Neural progenitor cell (in vitro differentiated cells): ENCODE data around the gene SCGB1D2. TPM values are rescaled to one million over a fixed set of nuclear protein-coding genes. Genes with fewer than 3 reads are reported as not detected.

Experiments used
- DNase-seq: peaks from one replicate; pipeline ENCODE4 v3.0.0-alpha.2; 2016; ENCODE audit warnings: low spot score
- H2AFZ ChIP-seq: fragments of 200-600 bp; sonication (generic); replicated peaks from 2 replicates; pipeline ENCODE4 v1.6.1; 2016; ENCODE audit warnings: antibody characterized with exemption
- H3F3A ChIP-seq: fragments of 200-600 bp; sonication (generic); 2 replicates; pipeline ENCODE4 v1.6.1; 2016; ENCODE audit warnings: antibody characterized with exemption, low read depth
- H3K27ac ChIP-seq: fragments of 200-600 bp; sonication (generic); 2 replicates; pipeline ENCODE4 v1.5.1; 2016; ENCODE audit warnings: mild to moderate bottlenecking
- H3K27me3 ChIP-seq: fragments of 200-600 bp; sonication (generic); 2 replicates; pipeline ENCODE4 v1.6.1; 2016; ENCODE audit warnings: mild to moderate bottlenecking, moderate library complexity
- H3K36me3 ChIP-seq: fragments of 200-600 bp; sonication (generic); 2 replicates; pipeline ENCODE4 v1.5.1; 2016
- H3K4me1 ChIP-seq: fragments of 200-600 bp; sonication (generic); 2 replicates; pipeline ENCODE4 v1.6.1; 2016; ENCODE audit warnings: mixed run types
- H3K4me2 ChIP-seq: fragments of 200-600 bp; sonication (generic); 2 replicates; pipeline ENCODE4 v1.6.1; 2016
- H3K4me3 ChIP-seq: fragments of 200-600 bp; sonication (generic); 2 replicates; pipeline ENCODE4 v1.5.1; 2016
- H3K79me2 ChIP-seq: fragments of 200-600 bp; sonication (generic); 2 replicates; pipeline ENCODE4 v1.6.1; 2016; ENCODE audit warnings: low read depth
- H3K9ac ChIP-seq: fragments of 200-600 bp; sonication (generic); 2 replicates; pipeline ENCODE4 v1.6.1; 2016
- H3K9me3 ChIP-seq: fragments of 200-600 bp; sonication (generic); 2 replicates; pipeline ENCODE4 v1.5.1; 2016; ENCODE audit warnings: low read depth
- H4K20me1 ChIP-seq: fragments of 200-600 bp; sonication (generic); 2 replicates; pipeline ENCODE4 v1.6.1; 2016; ENCODE audit warnings: low read depth
- H3K27ac Mint-ChIP-seq: 3 replicates; pipeline ENCODE4 v1.8.0; 2021; ENCODE audit warnings: mixed read lengths
- H3K27me3 Mint-ChIP-seq: 2 replicates; pipeline ENCODE4 v1.8.0; 2022; ENCODE audit warnings: low read depth, mild to moderate bottlenecking, inconsistent platforms, moderate library complexity, mixed read lengths; ENCODE audit not compliant: insufficient read depth
- H3K36me3 Mint-ChIP-seq: 3 replicates; pipeline ENCODE4 v1.8.0; 2021; ENCODE audit warnings: mixed read lengths
- H3K4me1 Mint-ChIP-seq: 3 replicates; pipeline ENCODE4 v1.8.0; 2021; ENCODE audit warnings: mixed read lengths
- H3K4me3 Mint-ChIP-seq: 3 replicates; pipeline ENCODE4 v1.8.0; 2021; ENCODE audit warnings: mild to moderate bottlenecking, moderate library complexity, mixed read lengths
- H3K9me3 Mint-ChIP-seq: 3 replicates; pipeline ENCODE4 v1.8.0; 2020; ENCODE audit warnings: mixed read lengths
- EZH2 ChIP-seq: fragments of 200-600 bp; sonication (generic); IDR thresholded peaks from 2 replicates; pipeline ENCODE4 v1.6.1; 2017; ENCODE audit warnings: antibody characterized with exemption, mild to moderate bottlenecking, moderate library complexity
- EZH2phosphoT487 ChIP-seq: fragments of 200-600 bp; sonication (generic); IDR thresholded peaks from 2 replicates; pipeline ENCODE4 v1.6.1; 2017; ENCODE audit warnings: antibody characterized with exemption
- total RNA-seq: library from RNA; depleted of rRNA; stranded (reverse); fragments of >200 nt; gene quantifications from 2 replicates; pipeline ENCODE4 v1.2.3, GENCODE V29; 2015; ENCODE audit warnings: low replicate concordance
- TF ChIP-seq, protein P1 (sequence below): fragments of 200-600 bp; sonication (generic); IDR thresholded peaks from 2 replicates; pipeline ENCODE4 v1.5.1; 2017; ENCODE audit warnings: antibody characterized with exemption, mild to moderate bottlenecking

The SCGB1D2 gene
- total RNA-seq, 1 donor from 2014 or later: not detected

DNA sequence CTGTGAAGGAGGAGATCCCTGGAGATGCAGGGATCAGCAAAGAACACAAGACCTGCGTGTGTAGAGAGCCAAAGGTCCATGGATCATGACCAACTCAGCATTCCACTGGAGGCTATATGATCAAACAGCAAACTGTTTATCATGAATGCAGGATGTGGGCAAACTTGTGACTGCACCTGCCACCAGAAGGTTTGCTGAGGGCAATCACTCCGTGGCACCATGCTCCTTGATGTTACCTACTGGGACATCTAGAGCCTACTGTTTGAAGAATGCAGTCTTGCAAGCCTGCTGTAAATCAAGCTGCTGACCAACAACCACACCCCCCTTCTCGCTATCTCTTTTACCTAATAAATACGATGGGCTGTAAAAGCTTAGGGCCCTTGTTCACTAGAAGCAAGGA, 9.7 kb downstream of the SCGB1D2 start:
- H3K27ac Mint-ChIP-seq: no peak overlapping the region
- H3K9me3 Mint-ChIP-seq: peaks cover 28% of the 10 kb centered on the region
- Histone ChIP-seq H3K4me1 (no peaks in the 10 kb centered on the region), H3K27ac (no peak overlapping the region), H3K9ac (no peak overlapping the region), H3K79me2 (no peaks in the 10 kb centered on the region), H3F3A (no peaks in the 10 kb centered on the region), H3K4me3 (no peak overlapping the region), H3K4me2 (no peak overlapping the region), H2AFZ (no peak overlapping the region), H4K20me1 (no peaks in the 10 kb centered on the region), H3K9me3 (no peaks in the 10 kb centered on the region), H3K36me3 (no peaks in the 10 kb centered on the region), H3K27me3 (no peaks in the 10 kb centered on the region)
- no peak overlapping the region for H3K4me3 Mint-ChIP-seq
- TF ChIP-seq EZH2: no peak
- TF ChIP-seq, protein P1, sequence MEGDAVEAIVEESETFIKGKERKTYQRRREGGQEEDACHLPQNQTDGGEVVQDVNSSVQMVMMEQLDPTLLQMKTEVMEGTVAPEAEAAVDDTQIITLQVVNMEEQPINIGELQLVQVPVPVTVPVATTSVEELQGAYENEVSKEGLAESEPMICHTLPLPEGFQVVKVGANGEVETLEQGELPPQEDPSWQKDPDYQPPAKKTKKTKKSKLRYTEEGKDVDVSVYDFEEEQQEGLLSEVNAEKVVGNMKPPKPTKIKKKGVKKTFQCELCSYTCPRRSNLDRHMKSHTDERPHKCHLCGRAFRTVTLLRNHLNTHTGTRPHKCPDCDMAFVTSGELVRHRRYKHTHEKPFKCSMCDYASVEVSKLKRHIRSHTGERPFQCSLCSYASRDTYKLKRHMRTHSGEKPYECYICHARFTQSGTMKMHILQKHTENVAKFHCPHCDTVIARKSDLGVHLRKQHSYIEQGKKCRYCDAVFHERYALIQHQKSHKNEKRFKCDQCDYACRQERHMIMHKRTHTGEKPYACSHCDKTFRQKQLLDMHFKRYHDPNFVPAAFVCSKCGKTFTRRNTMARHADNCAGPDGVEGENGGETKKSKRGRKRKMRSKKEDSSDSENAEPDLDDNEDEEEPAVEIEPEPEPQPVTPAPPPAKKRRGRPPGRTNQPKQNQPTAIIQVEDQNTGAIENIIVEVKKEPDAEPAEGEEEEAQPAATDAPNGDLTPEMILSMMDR: no peak
- no peak for TF ChIP-seq EZH2phosphoT487
- no peaks in the 10 kb centered on the region for H3K4me1 Mint-ChIP-seq
- no peak for DNase-seq
- no peaks in the 10 kb centered on the region for H3K36me3 Mint-ChIP-seq
- no peaks in the 10 kb centered on the region for H3K27me3 Mint-ChIP-seq

- no peak overlapping the region for H3K27ac ChIP-seq
- no peak overlapping the region for H3K27ac Mint-ChIP-seq
- no peak overlapping the region for H2AFZ ChIP-seq
- no peaks in the 10 kb centered on the region for H3F3A ChIP-seq
- no peaks in the 10 kb centered on the region for H3K4me1 Mint-ChIP-seq
- no peak overlapping the region for H3K4me3 Mint-ChIP-seq
- H3K4me1 ChIP-seq: no peaks in the 10 kb centered on the region
- no peaks in the 10 kb centered on the region for H4K20me1 ChIP-seq
- H3K27me3 ChIP-seq: no peaks in the 10 kb centered on the region
- TF ChIP-seq EZH2phosphoT487 (no peak), EZH2 (no peak)
- TF ChIP-seq, protein P1: no peak
- no peaks in the 10 kb centered on the region for H3K79me2 ChIP-seq
- H3K36me3 ChIP-seq: no peaks in the 10 kb centered on the region
- H3K4me2 ChIP-seq: no peak overlapping the region
- H3K27me3 Mint-ChIP-seq: no peaks in the 10 kb centered on the region
- no peaks in the 10 kb centered on the region for H3K9me3 ChIP-seq
- no peak for DNase-seq
- no peaks in the 10 kb centered on the region for H3K36me3 Mint-ChIP-seq
- no peak overlapping the region for H3K9ac ChIP-seq
- H3K9me3 Mint-ChIP-seq: peaks cover 28% of the 10 kb centered on the region
- no peak overlapping the region for H3K4me3 ChIP-seq
These were observed 12.0 kb downstream of the SCGB1D2 start for GRCh38 chr11:62253999-62254542.

GRCh38 chr11:62256281-62256680, 14.2 kb downstream of the SCGB1D2 start:
- no peak overlapping the region for H3K4me2 ChIP-seq
- no peaks in the 10 kb centered on the region for H3K36me3 Mint-ChIP-seq
- no peaks in the 10 kb centered on the region for H3K4me1 ChIP-seq
- no peak overlapping the region for H3K27ac ChIP-seq
- H4K20me1 ChIP-seq: no peaks in the 10 kb centered on the region
- peaks cover 16% of the 10 kb centered on the region for H3K9me3 Mint-ChIP-seq
- H3K4me3 Mint-ChIP-seq: no peak overlapping the region
- no peak overlapping the region for H3K9ac ChIP-seq
- H3K4me1 Mint-ChIP-seq: no peaks in the 10 kb centered on the region
- H2AFZ ChIP-seq: no peak overlapping the region
- no peaks in the 10 kb centered on the region for H3K9me3 ChIP-seq
- no peaks in the 10 kb centered on the region for H3K27me3 Mint-ChIP-seq
- DNase-seq: no peak
- no peaks in the 10 kb centered on the region for H3K27me3 ChIP-seq
- H3K79me2 ChIP-seq: no peaks in the 10 kb centered on the region
- no peaks in the 10 kb centered on the region for H3F3A ChIP-seq
- TF ChIP-seq EZH2 (no peak), EZH2phosphoT487 (no peak)
- TF ChIP-seq, protein P1: no peak
- H3K27ac Mint-ChIP-seq: no peak overlapping the region
- no peak overlapping the region for H3K4me3 ChIP-seq
- no peaks in the 10 kb centered on the region for H3K36me3 ChIP-seq
